ENCODE results near the gene AZGP1.

- TF ChIP-seq POLR2AphosphoS5 (IDR thresholded peaks at IDR 0.05) = peak; percentile 55
- no peak for TF ChIP-seq POLR2A (IDR thresholded peaks at IDR 0.05)
- no peak for TF ChIP-seq CTCF (IDR thresholded peaks at IDR 0.05)
Measured at GRCh38 chr7:100016215-100016901, 40.5 kb upstream of the AZGP1 start.
